ENCODE measurements around the gene MEGF6. TPM values are rescaled to one million over a fixed set of nuclear protein-coding genes. Genes with fewer than 3 reads are reported as not detected.

MEGF6 gene
- total RNA-seq, 4 donors from 2014 or later, result 10.0 to 24.7 (median 17.1) TPM

DNA sequence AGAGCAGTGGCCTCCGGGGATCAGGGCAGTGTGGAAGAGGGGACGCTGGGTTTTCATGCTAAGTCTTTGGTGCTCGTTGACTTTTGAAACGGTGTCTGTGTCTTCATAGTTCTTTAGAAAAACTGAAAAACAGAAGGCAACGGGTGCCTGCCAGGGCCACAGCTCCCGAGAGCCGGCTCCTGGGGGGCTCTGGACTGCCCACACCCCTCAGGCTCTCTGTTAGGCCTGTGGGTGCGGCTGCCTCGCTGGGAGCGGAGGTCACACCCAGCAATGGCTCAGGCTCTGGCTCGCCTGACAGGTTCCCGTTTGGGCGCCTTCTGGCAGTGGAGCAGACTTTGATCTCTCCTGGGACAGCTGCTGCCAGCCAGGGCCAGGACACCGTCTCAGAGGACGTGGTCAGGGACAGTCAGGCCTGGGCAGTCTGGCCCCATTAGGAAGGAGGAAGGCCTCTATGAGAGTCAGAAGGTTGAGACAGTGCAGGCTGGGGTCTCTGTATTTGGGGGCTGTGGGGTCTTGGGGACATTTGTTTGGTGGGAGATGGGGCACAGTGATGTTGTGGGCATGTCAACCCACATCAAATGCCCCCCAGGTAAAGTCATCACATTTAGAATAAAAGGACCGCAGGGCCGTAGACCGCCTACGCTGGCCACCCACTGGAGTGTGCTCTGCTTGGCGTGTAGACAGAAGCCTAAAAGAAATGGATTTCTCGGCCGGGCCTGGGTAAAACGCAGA is 151.2 kb downstream of the MEGF6 start:
- TF ChIP-seq, protein P1, sequence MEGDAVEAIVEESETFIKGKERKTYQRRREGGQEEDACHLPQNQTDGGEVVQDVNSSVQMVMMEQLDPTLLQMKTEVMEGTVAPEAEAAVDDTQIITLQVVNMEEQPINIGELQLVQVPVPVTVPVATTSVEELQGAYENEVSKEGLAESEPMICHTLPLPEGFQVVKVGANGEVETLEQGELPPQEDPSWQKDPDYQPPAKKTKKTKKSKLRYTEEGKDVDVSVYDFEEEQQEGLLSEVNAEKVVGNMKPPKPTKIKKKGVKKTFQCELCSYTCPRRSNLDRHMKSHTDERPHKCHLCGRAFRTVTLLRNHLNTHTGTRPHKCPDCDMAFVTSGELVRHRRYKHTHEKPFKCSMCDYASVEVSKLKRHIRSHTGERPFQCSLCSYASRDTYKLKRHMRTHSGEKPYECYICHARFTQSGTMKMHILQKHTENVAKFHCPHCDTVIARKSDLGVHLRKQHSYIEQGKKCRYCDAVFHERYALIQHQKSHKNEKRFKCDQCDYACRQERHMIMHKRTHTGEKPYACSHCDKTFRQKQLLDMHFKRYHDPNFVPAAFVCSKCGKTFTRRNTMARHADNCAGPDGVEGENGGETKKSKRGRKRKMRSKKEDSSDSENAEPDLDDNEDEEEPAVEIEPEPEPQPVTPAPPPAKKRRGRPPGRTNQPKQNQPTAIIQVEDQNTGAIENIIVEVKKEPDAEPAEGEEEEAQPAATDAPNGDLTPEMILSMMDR (IDR thresholded peaks at IDR 0.05; ENCODE audit: low read depth), result no peak

DNA sequence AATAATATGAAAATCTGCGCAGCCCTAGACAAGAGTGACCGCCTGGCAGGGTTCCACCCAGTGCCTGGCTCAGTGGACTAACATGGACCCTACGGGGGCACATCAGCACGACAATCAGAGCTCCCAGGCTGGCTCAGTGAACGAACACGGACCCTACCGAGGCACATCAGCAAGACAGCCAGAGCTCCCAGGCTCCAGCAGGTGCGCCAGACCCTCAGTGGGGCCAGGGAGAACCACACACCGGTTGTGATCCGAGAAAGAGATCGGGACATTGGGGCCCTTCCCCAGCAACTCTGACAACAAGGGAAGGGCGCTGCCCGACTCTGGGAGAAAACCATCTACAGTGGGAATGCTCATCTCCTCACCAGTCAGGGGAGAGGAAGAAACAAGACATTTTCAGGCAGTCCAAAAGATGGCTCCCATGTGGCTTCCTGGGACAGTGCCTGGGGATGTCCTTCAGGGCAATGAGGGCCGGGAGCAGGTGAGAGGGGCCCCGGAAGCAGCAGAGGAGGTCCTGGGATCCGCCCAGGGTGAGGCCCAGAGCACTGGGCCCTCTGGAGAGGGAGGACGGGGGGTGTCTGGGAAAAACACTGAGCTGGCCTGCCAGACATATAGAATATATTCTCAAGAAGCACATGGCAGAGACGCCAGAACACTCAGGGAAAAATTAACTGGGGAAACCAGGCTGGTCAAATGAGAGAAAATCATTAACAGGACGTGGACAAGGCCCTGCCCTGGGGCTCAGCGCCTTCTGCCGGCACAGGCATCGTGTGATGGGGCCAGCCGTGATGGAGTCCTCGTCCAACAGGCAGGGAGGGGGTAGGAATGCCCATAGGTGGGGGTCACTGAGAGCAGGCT is 152.0 kb downstream of the MEGF6 start:
- TF ChIP-seq, protein P1 (IDR thresholded peaks at IDR 0.05; ENCODE audit: low read depth), result no peak

DNA sequence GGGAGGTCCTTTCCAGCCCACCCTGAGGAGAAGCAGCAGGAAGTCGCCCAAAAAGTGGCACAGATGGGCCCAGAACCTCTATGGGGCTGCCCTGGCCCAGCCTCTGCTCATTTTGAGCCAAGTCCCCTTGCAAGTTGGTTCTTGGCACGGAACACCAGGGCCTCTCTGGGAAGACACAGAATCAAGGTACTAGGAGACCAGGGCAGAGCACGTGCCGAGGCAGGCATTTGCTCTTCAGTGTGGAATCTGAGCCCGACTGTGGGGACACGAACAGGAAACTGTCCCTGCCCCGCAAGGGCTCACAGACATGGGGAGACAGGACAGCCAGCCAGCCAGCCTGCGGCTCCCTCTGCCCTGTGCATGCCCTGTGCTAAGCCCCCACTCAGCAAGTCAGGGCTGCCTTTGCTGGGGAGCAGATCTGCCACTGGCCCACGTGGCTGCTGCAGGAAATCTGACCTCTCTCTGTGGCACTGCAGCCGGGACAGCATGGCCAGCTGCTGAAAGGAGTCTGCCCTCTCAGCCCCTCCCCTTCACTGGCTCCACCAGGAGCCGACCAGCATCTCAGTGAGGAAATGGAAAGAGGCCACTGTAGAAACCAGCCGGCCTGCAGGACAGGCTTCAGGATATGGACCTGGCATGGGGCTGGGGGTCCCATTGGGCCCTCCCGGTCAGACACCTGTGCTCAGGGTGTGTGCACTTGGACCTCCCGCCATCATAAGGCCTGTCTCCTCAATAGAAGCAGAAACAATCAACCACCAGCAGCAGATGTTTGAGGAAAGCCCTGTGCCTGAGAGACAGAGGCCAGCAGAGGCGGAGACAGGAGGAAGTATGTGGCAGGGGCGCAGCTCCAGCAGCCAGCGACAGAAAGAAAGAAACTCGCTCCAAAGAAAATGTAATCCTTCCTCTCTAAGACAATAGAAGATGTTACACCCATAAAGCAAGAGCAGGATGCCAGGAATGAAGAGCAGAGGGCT is 153.1 kb downstream of the MEGF6 start:
- TF ChIP-seq, protein P1 (IDR thresholded peaks at IDR 0.05; ENCODE audit: low read depth), result no peak

DNA sequence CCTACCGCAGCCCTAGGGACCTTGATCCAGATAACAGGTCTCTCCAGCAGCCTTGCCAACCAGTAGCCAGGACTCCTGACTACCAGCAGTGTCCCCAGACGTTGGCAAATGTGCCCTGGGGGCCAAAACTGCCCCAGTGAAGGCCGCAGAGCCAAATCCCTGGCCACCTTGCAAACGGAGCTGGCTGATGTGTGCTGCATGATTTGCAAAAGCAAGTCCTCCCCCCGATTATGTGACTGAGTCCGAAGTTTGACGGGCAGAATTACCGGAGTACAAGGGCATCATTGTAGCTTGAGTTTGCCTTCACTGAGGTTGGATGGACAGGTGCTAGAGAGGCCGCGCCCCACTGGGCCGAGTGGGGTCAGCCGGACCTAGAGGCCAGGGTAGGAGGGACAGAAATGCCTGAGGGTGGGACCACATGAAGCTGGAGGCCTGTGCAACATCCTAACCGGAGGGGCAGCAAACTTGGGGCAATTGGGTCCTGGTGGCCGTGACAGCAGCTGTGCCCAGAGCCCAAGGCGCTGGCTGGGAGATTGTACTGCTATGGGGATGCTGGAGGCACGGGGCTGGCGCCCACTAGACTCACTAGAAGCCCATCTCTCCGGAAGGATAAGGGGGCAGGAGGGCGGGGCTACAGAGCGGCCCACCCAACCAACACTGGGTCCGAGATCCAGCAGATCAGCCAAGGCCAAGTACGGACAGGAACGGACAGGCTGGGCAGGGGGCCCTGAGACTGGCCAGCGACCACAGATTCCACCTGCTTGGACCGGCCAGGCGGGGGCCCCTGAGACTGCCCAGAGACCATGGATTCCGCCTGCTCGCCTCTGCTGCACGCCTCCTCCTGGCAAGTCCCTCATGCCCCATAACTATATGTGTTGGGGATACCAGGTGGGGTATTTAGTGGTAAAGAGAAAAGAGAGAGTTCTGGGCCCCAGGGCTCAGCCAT is 154.1 kb downstream of the MEGF6 start:
- TF ChIP-seq, protein P1 (IDR thresholded peaks at IDR 0.05; ENCODE audit: low read depth), result no peak

DNA sequence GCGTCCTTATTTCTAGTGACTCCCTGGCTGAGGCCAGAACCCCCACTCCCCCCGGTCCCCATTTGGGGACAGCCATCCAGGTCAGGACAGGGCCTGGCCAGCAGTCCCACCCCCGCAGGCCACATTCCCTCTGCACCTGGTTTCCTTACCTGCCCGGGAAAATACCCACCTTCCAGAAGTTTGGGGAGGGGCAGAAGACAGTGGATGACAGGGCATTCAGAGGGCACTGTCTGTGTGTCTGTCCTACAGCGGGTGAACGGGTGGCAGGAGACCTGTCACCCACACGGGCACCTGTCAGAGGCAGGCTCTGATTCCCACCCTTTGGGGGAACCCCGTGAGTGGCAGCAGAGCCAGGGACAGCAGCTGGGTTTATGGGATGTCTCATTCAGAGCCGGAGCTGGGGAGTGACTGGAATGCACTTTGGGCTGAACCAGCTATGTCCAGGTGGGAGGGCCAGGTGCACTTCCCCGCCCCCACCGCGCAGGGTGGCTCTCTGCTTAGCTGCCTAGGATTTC is 154.8 kb downstream of the MEGF6 start:
- TF ChIP-seq, protein P1 (IDR thresholded peaks at IDR 0.05; ENCODE audit: low read depth), result no peak

Measured in subcutaneous adipose tissue (tissue), 4 donors.